ENCODE data around the gene CDC42EP1.
"Not testable (repeated sequence)": the region's sequence is repeated elsewhere in the genome, so short reads cannot be mapped to it uniquely, and the experiment has no call there.

The CDC42EP1 gene

GRCh38 chr22:37559901-37560607, at the start of gene CDC42EP1:
Gene CDC42EP1 (plus strand): TSS chr22:37560480. CDS start chr22:37566350, 5,870 bp downstream.
- in situ Hi-C loops (cut with MboI; ENCODE audit: low sequenced_read_pairs): no loop called here

- in situ Hi-C loops (cut with MboI; ENCODE audit: low sequenced_read_pairs): no loop called here
Measured at GRCh38 chr22:37511395-37512104, 48.7 kb upstream of the CDC42EP1 start.

GRCh38 chr22:37514526-37515051, 45.7 kb upstream of the CDC42EP1 start:
- in situ Hi-C loops (cut with MboI; ENCODE audit: low sequenced_read_pairs): no loop called here

- in situ Hi-C loops (cut with MboI; ENCODE audit: low sequenced_read_pairs): no loop called here
Measured at GRCh38 chr22:37515901-37516300, 44.4 kb upstream of the CDC42EP1 start.

GRCh38 chr22:37516456-37516855, 43.8 kb upstream of the CDC42EP1 start:
- in situ Hi-C loops (cut with MboI; ENCODE audit: low sequenced_read_pairs): no loop called here

- in situ Hi-C loops (cut with MboI; ENCODE audit: low sequenced_read_pairs): no loop called here
Measured at GRCh38 chr22:37517826-37518450, 42.3 kb upstream of the CDC42EP1 start.

- in situ Hi-C loops (cut with MboI; ENCODE audit: low sequenced_read_pairs): no loop called here
Measured at GRCh38 chr22:37518509-37519267, 41.6 kb upstream of the CDC42EP1 start.

- in situ Hi-C loops (cut with MboI; ENCODE audit: low sequenced_read_pairs): no loop called here
Measured at GRCh38 chr22:37519268-37520195, 40.7 kb upstream of the CDC42EP1 start, which contains the start of gene CARD10. Gene CARD10 (minus strand): TSS chr22:37519415. CDS start chr22:37519200, 215 bp downstream.

- in situ Hi-C loops (cut with MboI; ENCODE audit: low sequenced_read_pairs): no loop called here
Measured at GRCh38 chr22:37520776-37521191, 39.5 kb upstream of the CDC42EP1 start.

- in situ Hi-C loops (cut with MboI; ENCODE audit: low sequenced_read_pairs): no loop called here
Measured at GRCh38 chr22:37521236-37521739, 39.0 kb upstream of the CDC42EP1 start.

- in situ Hi-C loops (cut with MboI; ENCODE audit: low sequenced_read_pairs): no loop called here
Measured at GRCh38 chr22:37522482-37522881, 37.8 kb upstream of the CDC42EP1 start.

- in situ Hi-C loops (cut with MboI; ENCODE audit: low sequenced_read_pairs): no loop called here
Measured at GRCh38 chr22:37525073-37525745, 35.1 kb upstream of the CDC42EP1 start.

GRCh38 chr22:37525746-37526350, 34.4 kb upstream of the CDC42EP1 start:
- in situ Hi-C loops (cut with MboI; ENCODE audit: low sequenced_read_pairs): no loop called here

GRCh38 chr22:37526376-37526775, 33.9 kb upstream of the CDC42EP1 start:
- in situ Hi-C loops (cut with MboI; ENCODE audit: low sequenced_read_pairs): no loop called here

GRCh38 chr22:37527081-37527752, 33.1 kb upstream of the CDC42EP1 start:
- in situ Hi-C loops (cut with MboI; ENCODE audit: low sequenced_read_pairs): not testable (repeated sequence)

GRCh38 chr22:37527952-37528351, 32.3 kb upstream of the CDC42EP1 start:
- in situ Hi-C loops (cut with MboI; ENCODE audit: low sequenced_read_pairs): not testable (repeated sequence)

GRCh38 chr22:37529652-37530345, 30.5 kb upstream of the CDC42EP1 start:
- in situ Hi-C loops (cut with MboI; ENCODE audit: low sequenced_read_pairs): no loop called here
